ENCODE measurements around the gene HAVCR1.
"Not testable (repeated sequence)": the region's sequence is repeated elsewhere in the genome, so short reads cannot be mapped to it uniquely, and the experiment has no call there.

The HAVCR1 gene

GRCh38 chr5:157047898-157048297, 11.0 kb downstream of the HAVCR1 start:
- no peaks in the 10 kb centered on the region for H3K4me1 ChIP-seq (ENCODE audit: insufficient read depth, low read length)
- no peak overlapping the region for H2AFZ ChIP-seq (ENCODE audit: low read depth, low read length)
- TF ChIP-seq CTCF (IDR thresholded peaks at IDR 0.05; ENCODE audit: borderline replicate concordance, extremely low read depth, low read length, poor library complexity, severe bottlenecking): no peak
- no peak for TF ChIP-seq EZH2 (IDR thresholded peaks at IDR 0.05; ENCODE audit: borderline replicate concordance, low read depth, low read length, severe bottlenecking)
- no peak overlapping the region for H3K27ac ChIP-seq (ENCODE audit: low read length)
- no peak for DNase-seq
- H3K79me2 ChIP-seq (ENCODE audit: insufficient read depth, low read length): no peaks in the 10 kb centered on the region
- H3K27me3 ChIP-seq (ENCODE audit: insufficient read depth, low read length, poor library complexity): peaks cover 4% of the 10 kb centered on the region
- no peak overlapping the region for H3K9ac ChIP-seq (ENCODE audit: low read depth, low read length)
- H3K36me3 ChIP-seq (ENCODE audit: insufficient read depth, low read length): no peaks in the 10 kb centered on the region
- no peaks in the 10 kb centered on the region for H3K9me3 ChIP-seq (ENCODE audit: insufficient read depth, low read length, severe bottlenecking)
- no peak for ATAC-seq (ENCODE audit: insufficient read depth, low read depth)
- H4K20me1 ChIP-seq (ENCODE audit: insufficient read depth, low read length): no peaks in the 10 kb centered on the region
- H3K4me2 ChIP-seq (ENCODE audit: insufficient read depth, low read length): no peak overlapping the region
- no peak overlapping the region for H3K4me3 ChIP-seq (ENCODE audit: low read depth in 1 of 2, low read length in 2 of 2)

GRCh38 chr5:157047016-157047415, 11.9 kb downstream of the HAVCR1 start:
- not testable (repeated sequence) for H3K27ac ChIP-seq (ENCODE audit: low read length); H4K20me1 ChIP-seq (ENCODE audit: insufficient read depth, low read length); H3K4me2 ChIP-seq (ENCODE audit: insufficient read depth, low read length); H3K9me3 ChIP-seq (ENCODE audit: insufficient read depth, low read length, severe bottlenecking); H3K27me3 ChIP-seq (ENCODE audit: insufficient read depth, low read length, poor library complexity); H3K4me3 ChIP-seq (ENCODE audit: low read depth in 1 of 2, low read length in 2 of 2); ATAC-seq (ENCODE audit: insufficient read depth, low read depth); H3K36me3 ChIP-seq (ENCODE audit: insufficient read depth, low read length); H3K79me2 ChIP-seq (ENCODE audit: insufficient read depth, low read length); DNase-seq; H3K4me1 ChIP-seq (ENCODE audit: insufficient read depth, low read length); H3K9ac ChIP-seq (ENCODE audit: low read depth, low read length); H2AFZ ChIP-seq (ENCODE audit: low read depth, low read length)

- no peaks in the 10 kb centered on the region for H3K27me3 ChIP-seq (ENCODE audit: insufficient read depth, low read length, poor library complexity)
- H3K9ac ChIP-seq (ENCODE audit: low read depth, low read length): no peak overlapping the region
- no peaks in the 10 kb centered on the region for H3K79me2 ChIP-seq (ENCODE audit: insufficient read depth, low read length)
- ATAC-seq (ENCODE audit: insufficient read depth, low read depth): no peak; the same call in 2 of the 3 replicates
- no peaks in the 10 kb centered on the region for H3K4me1 ChIP-seq (ENCODE audit: insufficient read depth, low read length)
- no peak overlapping the region for H3K27ac ChIP-seq (ENCODE audit: low read length)
- no peaks in the 10 kb centered on the region for H4K20me1 ChIP-seq (ENCODE audit: insufficient read depth, low read length)
- no peak for DNase-seq
- no peaks in the 10 kb centered on the region for H3K9me3 ChIP-seq (ENCODE audit: insufficient read depth, low read length, severe bottlenecking)
- H3K4me2 ChIP-seq (ENCODE audit: insufficient read depth, low read length): no peak overlapping the region
- H3K36me3 ChIP-seq (ENCODE audit: insufficient read depth, low read length): no peaks in the 10 kb centered on the region
- no peak for TF ChIP-seq EZH2 (IDR thresholded peaks at IDR 0.05; ENCODE audit: borderline replicate concordance, low read depth, low read length, severe bottlenecking)
- no peak for TF ChIP-seq CTCF (IDR thresholded peaks at IDR 0.05; ENCODE audit: borderline replicate concordance, extremely low read depth, low read length, poor library complexity, severe bottlenecking)
- no peak overlapping the region for H3K4me3 ChIP-seq (ENCODE audit: low read depth in 1 of 2, low read length in 2 of 2)
- H2AFZ ChIP-seq (ENCODE audit: low read depth, low read length): no peak overlapping the region
Measured at GRCh38 chr5:157046041-157046440, 12.9 kb downstream of the HAVCR1 start.

- H3K4me3 ChIP-seq (ENCODE audit: low read depth in 1 of 2, low read length in 2 of 2): no peak overlapping the region
- TF ChIP-seq EZH2 (IDR thresholded peaks at IDR 0.05; ENCODE audit: borderline replicate concordance, low read depth, low read length, severe bottlenecking) (no peak), CTCF (IDR thresholded peaks at IDR 0.05; ENCODE audit: borderline replicate concordance, extremely low read depth, low read length, poor library complexity, severe bottlenecking) (no peak)
- ATAC-seq (ENCODE audit: insufficient read depth, low read depth): no peak
Measured at GRCh38 chr5:157045601-157046000, 13.3 kb downstream of the HAVCR1 start.

More at GRCh38 chr5:157045601-157046000, 13.3 kb downstream of the HAVCR1 start:
- Histone ChIP-seq H3K9ac (ENCODE audit: low read depth, low read length) (no peak overlapping the region), H3K4me1 (ENCODE audit: insufficient read depth, low read length) (no peaks in the 10 kb centered on the region), H3K36me3 (ENCODE audit: insufficient read depth, low read length) (no peaks in the 10 kb centered on the region), H3K27ac (ENCODE audit: low read length) (no peak overlapping the region), H3K79me2 (ENCODE audit: insufficient read depth, low read length) (no peaks in the 10 kb centered on the region), H4K20me1 (ENCODE audit: insufficient read depth, low read length) (no peaks in the 10 kb centered on the region), H2AFZ (ENCODE audit: low read depth, low read length) (no peak overlapping the region), H3K4me2 (ENCODE audit: insufficient read depth, low read length) (no peak overlapping the region), H3K9me3 (ENCODE audit: insufficient read depth, low read length, severe bottlenecking) (no peaks in the 10 kb centered on the region), H3K27me3 (ENCODE audit: insufficient read depth, low read length, poor library complexity) (no peaks in the 10 kb centered on the region)
- no peak for DNase-seq

Data from DND-41 (cell line).